HG03175 (cell line): ENCODE results near the gene NR3C2.

Source experiments
- ATAC-seq: cut with Tn5 transposase; IDR thresholded peaks from one replicate; pipeline ENCODE4 v1.9.1; 2021; ENCODE audit warnings: mild to moderate bottlenecking, moderate library complexity; ENCODE audit not compliant: unreplicated experiment

The NR3C2 gene

GRCh38 chr4:148441986-148442831 is at the start of gene NR3C2:
TSS of gene NR3C2 (minus strand) at chr4:148442414.
- peak; percentile 96 for ATAC-seq

- ATAC-seq: no peak
These were observed 45.0 kb upstream of the NR3C2 start for GRCh38 chr4:148487181-148487580.

- no peak for ATAC-seq
These were observed 39.4 kb upstream of the NR3C2 start for GRCh38 chr4:148481636-148482035.

DNA sequence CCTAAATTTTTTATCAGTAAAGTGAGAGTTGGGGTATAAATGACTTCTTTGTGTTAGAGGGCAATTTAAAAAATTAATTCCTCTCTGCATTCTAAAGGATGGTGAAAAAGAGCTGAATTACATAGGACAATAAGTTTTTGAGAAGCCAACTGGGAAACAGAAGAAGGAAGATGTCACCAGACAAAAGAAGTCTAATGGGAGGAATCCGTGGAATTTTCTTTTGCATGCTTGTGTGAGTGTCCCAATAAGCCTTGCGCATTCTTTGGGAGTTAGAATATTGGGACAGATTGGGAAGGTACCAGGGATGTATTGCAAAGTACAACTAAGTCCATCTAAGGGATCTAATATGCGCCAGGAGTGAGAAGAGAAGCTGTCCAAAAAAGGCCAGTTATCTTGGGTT is 35.1 kb upstream of the NR3C2 start:
- ATAC-seq: no peak

- no peak for ATAC-seq
These were observed 27.7 kb upstream of the NR3C2 start for GRCh38 chr4:148469938-148470337.

GRCh38 chr4:148454835-148455234 is 12.6 kb upstream of the NR3C2 start:
- ATAC-seq: no peak

DNA sequence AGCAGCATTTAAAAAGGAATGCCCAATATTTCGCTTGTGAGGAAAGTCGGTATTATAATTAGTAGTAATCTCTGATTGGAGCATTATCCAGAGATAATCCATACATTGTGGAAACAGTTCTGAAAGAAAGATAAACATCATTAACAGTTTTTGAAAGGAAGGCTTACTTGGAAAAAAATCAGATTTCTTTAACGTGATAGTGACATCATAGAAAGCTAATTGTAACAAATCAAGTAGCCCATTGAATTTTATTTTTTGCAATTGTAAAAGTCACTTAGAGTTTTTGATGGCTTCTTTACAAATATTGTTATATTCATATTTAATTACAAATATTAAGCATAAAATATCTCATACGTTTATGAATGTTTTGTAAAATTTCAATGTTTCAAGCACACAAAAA is 11.6 kb upstream of the NR3C2 start:
- ATAC-seq: no peak

DNA sequence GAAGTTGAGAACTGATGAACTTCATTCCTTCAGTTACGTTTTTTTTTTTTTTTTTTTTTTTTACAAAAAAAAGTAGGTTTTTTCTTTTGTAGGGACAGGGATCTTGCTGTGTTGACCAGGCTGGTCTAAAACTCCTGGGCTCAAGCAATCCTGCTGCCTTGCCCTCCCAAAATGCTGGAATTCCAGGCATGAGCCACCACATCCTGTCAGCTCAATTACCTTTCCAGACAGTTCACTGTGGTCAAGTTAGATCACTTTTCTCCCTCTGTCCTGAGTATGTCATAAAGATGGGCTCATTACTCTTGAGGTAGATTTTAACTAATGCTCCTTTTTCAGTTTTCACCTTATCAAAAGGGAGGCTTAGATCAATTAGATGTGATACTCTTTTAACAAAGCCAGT is 10.8 kb upstream of the NR3C2 start:
- no peak for ATAC-seq

- ATAC-seq: no peak
These were observed 7.7 kb upstream of the NR3C2 start for GRCh38 chr4:148449921-148450320.

GRCh38 chr4:148448141-148448540 is 5.9 kb upstream of the NR3C2 start:
- ATAC-seq: no peak

- no peak for ATAC-seq
These were observed 5.5 kb upstream of the NR3C2 start for GRCh38 chr4:148447681-148448080.

- no peak for ATAC-seq
These were observed 3.7 kb upstream of the NR3C2 start for GRCh38 chr4:148445860-148446330.

DNA sequence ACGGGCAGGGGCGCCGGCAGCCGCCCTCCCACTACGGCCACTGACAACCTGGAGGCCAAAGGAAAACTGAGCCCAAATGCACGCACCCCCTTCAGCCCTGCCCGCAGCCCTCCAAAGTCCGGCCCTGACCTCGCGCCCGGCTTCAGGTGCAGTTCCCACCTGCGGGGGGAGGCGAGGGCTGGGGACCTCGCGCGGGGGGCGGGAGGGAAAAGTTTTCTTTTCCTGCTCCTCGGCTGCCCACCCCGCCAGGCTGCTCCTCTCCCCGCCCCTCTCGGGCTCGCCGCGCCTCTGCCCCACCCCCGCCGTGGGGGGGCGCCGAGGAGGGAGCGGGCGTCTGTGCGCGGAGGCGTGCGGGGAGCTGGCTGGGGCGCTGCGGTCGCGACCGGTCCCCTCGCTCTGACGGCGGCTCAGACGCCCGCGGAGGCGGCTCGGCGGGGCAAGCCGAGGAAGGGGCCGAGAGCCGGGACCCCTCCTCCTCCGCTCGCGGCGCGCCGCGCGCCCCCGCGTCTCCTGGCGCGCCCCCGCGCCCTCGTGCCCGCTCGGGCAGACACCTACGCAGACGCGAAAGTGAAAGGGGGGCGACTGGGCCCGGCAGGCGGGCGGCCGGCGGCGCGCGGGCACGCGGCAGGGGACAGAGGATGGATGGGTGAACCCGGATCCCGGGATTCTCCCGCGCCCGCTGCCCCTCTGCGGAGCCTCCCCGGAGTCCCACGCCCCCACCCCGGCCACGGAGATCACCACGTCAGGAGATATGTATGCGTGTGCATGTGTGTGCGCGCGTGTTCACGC is 3.1 kb upstream of the NR3C2 start:
- ATAC-seq: peak; percentile 5

DNA sequence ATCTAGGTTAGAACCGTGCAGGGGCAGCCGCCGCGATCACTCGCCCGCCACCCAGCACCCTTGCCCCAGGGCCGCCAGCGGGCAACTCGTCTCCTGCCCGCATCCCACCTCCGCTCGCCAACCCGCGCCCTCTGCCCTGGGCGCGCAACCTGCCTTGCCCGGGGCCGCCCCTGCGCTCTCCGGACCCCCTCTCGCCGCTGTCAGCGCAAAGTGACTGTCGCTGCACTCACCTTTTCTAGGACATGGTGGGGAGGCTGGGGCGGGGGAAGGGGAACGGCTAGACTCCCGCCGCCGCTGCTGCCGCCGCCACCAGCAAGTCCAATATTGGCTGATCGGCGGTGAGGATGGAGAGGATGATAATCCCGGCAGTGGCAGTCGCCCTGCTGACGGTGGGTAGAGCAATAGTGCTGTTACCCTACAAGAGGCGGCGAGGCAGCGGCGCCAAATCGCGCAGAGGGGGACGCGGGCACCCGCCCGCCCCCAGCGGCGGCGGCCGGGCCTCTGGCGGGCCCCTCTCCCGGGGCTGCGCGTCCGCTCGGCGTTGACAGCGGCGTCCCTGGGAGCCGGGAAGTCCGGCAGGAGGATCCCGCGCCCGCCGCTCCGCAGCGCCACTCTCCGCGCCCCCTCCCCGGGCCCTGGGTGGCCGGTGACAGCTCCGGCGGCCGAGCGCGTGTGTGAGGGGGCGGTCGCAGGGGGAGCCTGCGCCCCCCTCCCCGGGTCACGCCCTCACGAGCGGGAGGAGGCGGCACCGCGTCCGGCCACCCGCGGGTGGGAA is 2.3 kb upstream of the NR3C2 start:
- no peak for ATAC-seq

- ATAC-seq: no peak
These were observed 1.5 kb upstream of the NR3C2 start for GRCh38 chr4:148443512-148444295.

DNA sequence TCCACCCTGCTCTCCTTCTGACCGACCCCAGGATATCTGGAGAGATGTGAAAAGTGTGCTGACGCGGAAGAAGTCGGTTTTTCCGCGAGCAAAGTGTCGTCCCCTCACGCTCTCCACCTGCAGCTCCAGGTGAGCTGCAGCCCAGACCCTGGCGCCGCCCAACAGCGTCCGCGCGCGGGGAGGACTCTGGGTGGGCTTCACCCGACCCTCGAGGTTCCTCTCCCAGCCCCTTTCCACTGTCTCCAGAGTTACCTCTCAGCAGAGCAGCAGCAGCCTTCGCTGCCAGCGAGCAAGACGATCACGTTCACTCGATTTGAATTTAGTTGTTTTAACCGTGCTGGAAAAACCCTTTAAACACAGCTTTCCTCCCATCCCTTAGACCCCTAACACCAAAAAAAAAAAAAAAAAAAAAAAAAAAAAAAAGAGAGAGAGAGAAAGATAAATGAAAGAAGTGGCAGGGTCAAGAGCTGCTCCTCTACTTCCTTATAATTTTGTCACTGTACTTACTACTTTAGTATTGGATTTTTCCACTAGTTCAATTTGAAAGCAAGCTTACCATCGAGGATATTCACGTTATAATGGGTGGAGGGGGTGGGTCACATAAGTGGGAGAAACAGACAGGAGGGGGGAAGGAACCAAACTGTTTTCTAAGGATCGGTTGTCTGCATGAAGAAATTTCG is 758 bp upstream of the NR3C2 start:
- ATAC-seq: no peak

DNA sequence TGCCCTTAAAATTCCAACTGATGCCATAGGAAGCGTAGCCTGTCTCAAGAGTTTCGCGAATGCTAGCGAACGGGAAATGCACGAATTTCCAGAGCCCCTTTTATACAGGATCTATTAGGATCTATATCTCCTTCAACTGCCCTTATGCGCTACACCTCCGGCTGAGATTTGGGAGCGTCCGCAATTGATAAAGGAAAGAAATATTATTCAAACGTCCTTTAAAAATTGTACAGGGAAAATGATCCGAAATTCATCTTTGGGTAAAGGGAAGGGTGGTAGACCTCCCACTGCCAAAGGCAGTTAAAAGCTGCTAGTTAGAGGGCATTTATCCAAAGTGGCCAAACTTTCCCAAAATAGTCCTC is 609 bp downstream of the NR3C2 start:
- ATAC-seq: no peak

DNA sequence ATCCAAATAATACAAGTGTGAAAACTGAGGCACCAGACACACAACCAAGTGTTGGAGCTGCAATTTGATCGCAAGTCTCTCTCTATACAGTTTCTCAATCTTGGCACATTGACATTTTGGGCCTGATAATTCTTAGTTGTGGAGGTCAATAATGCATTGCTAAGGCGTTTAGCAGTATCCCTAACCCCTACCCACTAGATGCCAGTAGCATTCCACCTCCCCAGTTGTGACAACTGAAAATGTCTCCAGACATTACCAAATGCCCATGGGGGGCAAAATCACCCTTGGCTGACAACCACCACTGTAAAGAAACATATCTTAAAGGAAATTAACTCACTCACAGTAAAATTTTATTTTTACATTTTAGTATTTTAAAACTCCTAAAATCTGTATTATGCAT is 4.2 kb downstream of the NR3C2 start:
- ATAC-seq: no peak

DNA sequence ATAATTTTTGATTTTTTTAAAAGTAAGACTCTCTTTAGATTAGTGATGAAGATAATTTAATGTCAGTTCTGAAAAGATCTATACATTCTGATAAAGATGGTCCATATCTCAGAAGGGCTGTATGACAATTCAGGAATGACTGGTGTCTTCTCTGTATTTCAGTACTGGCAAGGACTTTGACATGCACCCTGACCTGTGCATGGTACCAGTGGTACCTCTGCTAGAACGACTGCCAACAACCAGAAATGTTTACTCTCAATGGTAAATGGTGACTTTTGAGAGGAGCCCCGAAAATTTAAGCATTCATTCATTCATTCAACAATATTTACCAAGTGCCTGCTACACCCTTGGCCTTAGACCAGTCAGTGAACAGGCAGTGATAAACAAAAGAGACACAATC is 4.8 kb downstream of the NR3C2 start:
- no peak for ATAC-seq

DNA sequence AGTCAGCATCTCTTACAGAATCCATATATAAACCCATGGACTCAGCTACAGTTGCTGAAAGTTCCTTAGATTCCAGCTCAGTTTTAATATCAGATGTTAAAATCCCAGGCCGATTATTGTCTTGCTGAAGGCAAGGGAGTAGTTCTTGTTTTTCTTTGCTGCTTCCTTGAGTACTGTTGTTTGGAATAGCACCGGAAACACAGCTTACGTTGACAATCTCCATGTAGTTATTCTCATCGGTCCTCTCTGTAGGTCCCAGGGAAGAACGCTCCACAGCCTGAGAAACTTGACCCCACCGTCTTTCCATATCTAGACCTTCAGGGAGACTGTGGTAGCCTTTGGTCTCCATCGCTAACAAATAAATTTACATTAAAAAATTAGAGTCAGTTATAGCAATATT is 5.7 kb downstream of the NR3C2 start:
- ATAC-seq: no peak
